HG03460 (cell line): ENCODE measurements around the gene GHRH.

Experiments
- ATAC-seq: cut with Tn5 transposase; IDR thresholded peaks from one replicate; pipeline ENCODE4 v1.9.1; 2021; ENCODE audit not compliant: unreplicated experiment

The GHRH gene

GRCh38 chr20:37291724-37292126 is 30.1 kb upstream of the GHRH start:
- no peak for ATAC-seq

- no peak for ATAC-seq
Observed at GRCh38 chr20:37290158-37290810, 28.7 kb upstream of the GHRH start.

- no peak for ATAC-seq
Observed at GRCh38 chr20:37288091-37288490, 26.5 kb upstream of the GHRH start.

- no peak for ATAC-seq
Observed at GRCh38 chr20:37285664-37286374, 24.2 kb upstream of the GHRH start.

- no peak for ATAC-seq
Observed at GRCh38 chr20:37284691-37285161, 23.1 kb upstream of the GHRH start.

- no peak for ATAC-seq
Observed at GRCh38 chr20:37283530-37284195, 22.0 kb upstream of the GHRH start.

- no peak for ATAC-seq
Observed at GRCh38 chr20:37282556-37282955, 20.9 kb upstream of the GHRH start.

GRCh38 chr20:37280403-37280802 is 18.8 kb upstream of the GHRH start:
- no peak for ATAC-seq

- ATAC-seq, result no peak
Observed at GRCh38 chr20:37279820-37280219, 18.2 kb upstream of the GHRH start.

- no peak for ATAC-seq
Observed at GRCh38 chr20:37278966-37279590, 17.5 kb upstream of the GHRH start.

GRCh38 chr20:37277253-37277593 is 15.6 kb upstream of the GHRH start:
- no peak for ATAC-seq

- ATAC-seq, result no peak
Observed at GRCh38 chr20:37276494-37277252, 15.1 kb upstream of the GHRH start.

GRCh38 chr20:37274851-37275524 is 13.4 kb upstream of the GHRH start:
- no peak for ATAC-seq

- ATAC-seq, result no peak
Observed at GRCh38 chr20:37273988-37274387, 12.4 kb upstream of the GHRH start.

- ATAC-seq, result no peak
Observed at GRCh38 chr20:37271421-37271768, 9.8 kb upstream of the GHRH start.

- ATAC-seq, result no peak
Observed at GRCh38 chr20:37270576-37271420, 9.2 kb upstream of the GHRH start.

GRCh38 chr20:37267667-37268313 is 6.2 kb upstream of the GHRH start:
- no peak for ATAC-seq

GRCh38 chr20:37266940-37267666 is 5.5 kb upstream of the GHRH start:
- no peak for ATAC-seq

GRCh38 chr20:37265152-37265551 is 3.5 kb upstream of the GHRH start:
- ATAC-seq, result no peak
